Measurements from ENCODE around the gene LYPD4.
A peak's percentile ranks its signal among the peaks of the same experiment; 100 is the strongest.

The LYPD4 gene

GRCh38 chr19:41872775-41873647, 28.5 kb upstream of the LYPD4 start:
- DNase-seq, result peak; percentile 97

- peak; percentile 63 for DNase-seq
Observed at GRCh38 chr19:41872384-41872774, 27.9 kb upstream of the LYPD4 start.

- peak; percentile 63 for DNase-seq
Observed at GRCh38 chr19:41871573-41872383, 27.3 kb upstream of the LYPD4 start.

GRCh38 chr19:41870401-41870873, 26.0 kb upstream of the LYPD4 start:
- peak; percentile 56 for DNase-seq

- peak; percentile 43 for DNase-seq
Observed at GRCh38 chr19:41869374-41869955, 25.0 kb upstream of the LYPD4 start.

- DNase-seq, result no peak
Observed at GRCh38 chr19:41868989-41869300, 24.5 kb upstream of the LYPD4 start.

GRCh38 chr19:41868120-41868988, 23.9 kb upstream of the LYPD4 start:
- peak; percentile 51 for DNase-seq

- DNase-seq, result peak; percentile 63
Observed at GRCh38 chr19:41866284-41866683, 21.8 kb upstream of the LYPD4 start.

- no peak for DNase-seq
Observed at GRCh38 chr19:41864374-41864773, 19.9 kb upstream of the LYPD4 start.

- no peak for DNase-seq
Observed at GRCh38 chr19:41863209-41863931, 18.9 kb upstream of the LYPD4 start.

- DNase-seq, result no peak
Observed at GRCh38 chr19:41862445-41862986, 18.0 kb upstream of the LYPD4 start.

- DNase-seq, result no peak
Observed at GRCh38 chr19:41861846-41862245, 17.4 kb upstream of the LYPD4 start.

GRCh38 chr19:41861116-41861768, 16.8 kb upstream of the LYPD4 start:
- DNase-seq, result peak; percentile 57

- peak; percentile 55 for DNase-seq
Observed at GRCh38 chr19:41860419-41861115, 16.1 kb upstream of the LYPD4 start.

GRCh38 chr19:41859618-41860418, 15.3 kb upstream of the LYPD4 start, which contains the start of gene RPS19:
Gene RPS19 (plus strand): TSS chr19:41860255. CDS start chr19:41860775, 520 bp downstream.
- peak; percentile 99 for DNase-seq

GRCh38 chr19:41859213-41859617, 14.7 kb upstream of the LYPD4 start:
- no peak for DNase-seq

- no peak for DNase-seq
Observed at GRCh38 chr19:41853768-41854167, 9.3 kb upstream of the LYPD4 start.

GRCh38 chr19:41853344-41853743, 8.9 kb upstream of the LYPD4 start:
- DNase-seq, result no peak

GRCh38 chr19:41851456-41851855, 7.0 kb upstream of the LYPD4 start:
- no peak for DNase-seq
